ENCODE results near the gene CARD11. TPM values are rescaled to one million over a fixed set of nuclear protein-coding genes. Genes with fewer than 3 reads are reported as not detected.

CARD11 gene
- total RNA-seq, 4 donors from 2014 or later: 0.24 to 0.38 (median 0.29) TPM; not detected in 1

DNA sequence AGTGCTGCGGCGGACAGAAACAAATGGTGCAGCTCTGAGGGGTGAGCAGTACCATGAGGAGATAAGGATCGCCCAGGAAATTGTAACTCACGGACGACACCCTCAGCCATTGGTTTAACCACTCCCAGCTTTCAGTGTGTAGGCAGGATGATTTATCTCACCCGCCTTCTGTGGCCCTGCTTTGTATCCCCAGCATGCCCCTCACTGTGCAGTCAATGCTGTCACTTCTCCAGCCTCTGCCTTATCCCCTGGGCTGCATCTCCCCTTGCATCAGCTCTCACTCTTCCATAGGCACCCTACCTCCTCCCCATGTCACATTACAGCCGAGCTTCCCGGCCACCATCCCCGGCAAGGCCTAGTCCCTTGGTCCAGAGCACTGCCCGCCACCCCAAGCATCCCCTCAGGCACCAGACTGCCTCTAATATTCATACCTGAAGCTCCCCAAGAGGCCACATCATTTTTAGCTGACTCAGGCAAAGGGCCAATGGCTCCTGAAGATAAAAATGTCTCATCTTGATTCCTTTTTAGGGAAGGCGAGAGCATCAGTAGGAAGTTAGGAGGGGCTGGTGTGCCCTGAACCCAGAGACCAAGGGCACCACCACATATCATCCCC is 77.1 kb downstream of the CARD11 start:
- Histone ChIP-seq H3K4me3 (no peak overlapping the region), H3K9me3 (peaks cover 9% of the 10 kb centered on the region), H3K27ac (no peak overlapping the region), H3K27me3 (no peaks in the 10 kb centered on the region), H3K36me3 (no peaks in the 10 kb centered on the region), H3K4me1 (no peaks in the 10 kb centered on the region)
- no peak for TF ChIP-seq POLR2AphosphoS5 (IDR thresholded peaks at IDR 0.05)
- TF ChIP-seq, protein P1, sequence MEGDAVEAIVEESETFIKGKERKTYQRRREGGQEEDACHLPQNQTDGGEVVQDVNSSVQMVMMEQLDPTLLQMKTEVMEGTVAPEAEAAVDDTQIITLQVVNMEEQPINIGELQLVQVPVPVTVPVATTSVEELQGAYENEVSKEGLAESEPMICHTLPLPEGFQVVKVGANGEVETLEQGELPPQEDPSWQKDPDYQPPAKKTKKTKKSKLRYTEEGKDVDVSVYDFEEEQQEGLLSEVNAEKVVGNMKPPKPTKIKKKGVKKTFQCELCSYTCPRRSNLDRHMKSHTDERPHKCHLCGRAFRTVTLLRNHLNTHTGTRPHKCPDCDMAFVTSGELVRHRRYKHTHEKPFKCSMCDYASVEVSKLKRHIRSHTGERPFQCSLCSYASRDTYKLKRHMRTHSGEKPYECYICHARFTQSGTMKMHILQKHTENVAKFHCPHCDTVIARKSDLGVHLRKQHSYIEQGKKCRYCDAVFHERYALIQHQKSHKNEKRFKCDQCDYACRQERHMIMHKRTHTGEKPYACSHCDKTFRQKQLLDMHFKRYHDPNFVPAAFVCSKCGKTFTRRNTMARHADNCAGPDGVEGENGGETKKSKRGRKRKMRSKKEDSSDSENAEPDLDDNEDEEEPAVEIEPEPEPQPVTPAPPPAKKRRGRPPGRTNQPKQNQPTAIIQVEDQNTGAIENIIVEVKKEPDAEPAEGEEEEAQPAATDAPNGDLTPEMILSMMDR (IDR thresholded peaks at IDR 0.05): no peak
- TF ChIP-seq POLR2A (IDR thresholded peaks at IDR 0.05): no peak
- TF ChIP-seq EP300 (IDR thresholded peaks at IDR 0.05): no peak
- WGBS: 81% methylated on average over 11 of the region's 11 CpGs
- DNase-seq (ENCODE audit: low spot score in 2 of 2): peak; percentile 24 to 31

DNA sequence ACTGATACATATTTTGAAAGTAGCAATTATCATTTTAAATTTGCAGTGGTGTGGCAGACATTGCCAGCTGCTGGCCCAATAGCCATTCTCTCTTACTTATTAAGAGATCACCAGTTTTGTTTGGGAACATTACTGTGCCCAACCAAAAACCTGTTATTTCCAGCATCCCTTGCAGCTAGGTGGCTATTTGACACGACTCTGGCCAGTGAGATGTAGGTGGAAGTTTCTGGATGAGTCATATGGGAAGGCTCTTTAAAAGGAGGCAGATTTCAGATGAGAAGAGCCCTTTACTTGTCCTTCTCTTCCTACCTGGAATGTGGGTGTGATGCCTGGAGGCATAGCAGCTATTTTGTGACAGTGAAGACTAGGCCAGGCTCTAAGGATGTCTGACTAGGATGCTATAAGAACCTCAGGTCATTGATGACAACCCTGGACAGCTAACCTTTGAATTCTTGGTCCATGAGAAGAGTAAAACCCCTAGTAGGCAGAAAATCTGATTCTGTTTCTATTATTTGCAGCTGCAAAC is 77.9 kb downstream of the CARD11 start:
- H3K27me3 ChIP-seq: peaks cover 1% of the 10 kb centered on the region
- 100% methylated on average over 1 of the region's 1 CpG for WGBS
- H3K27ac ChIP-seq: no peak overlapping the region
- no peak overlapping the region for H3K4me3 ChIP-seq
- no peak for DNase-seq (ENCODE audit: low spot score in 2 of 2)
- H3K4me1 ChIP-seq: no peaks in the 10 kb centered on the region
- TF ChIP-seq, protein P1 (IDR thresholded peaks at IDR 0.05): no peak
- TF ChIP-seq POLR2AphosphoS5 (IDR thresholded peaks at IDR 0.05) (no peak), POLR2A (IDR thresholded peaks at IDR 0.05) (no peak), EP300 (IDR thresholded peaks at IDR 0.05) (no peak)
- H3K9me3 ChIP-seq: peaks cover 9% of the 10 kb centered on the region
- H3K36me3 ChIP-seq: no peaks in the 10 kb centered on the region

DNA sequence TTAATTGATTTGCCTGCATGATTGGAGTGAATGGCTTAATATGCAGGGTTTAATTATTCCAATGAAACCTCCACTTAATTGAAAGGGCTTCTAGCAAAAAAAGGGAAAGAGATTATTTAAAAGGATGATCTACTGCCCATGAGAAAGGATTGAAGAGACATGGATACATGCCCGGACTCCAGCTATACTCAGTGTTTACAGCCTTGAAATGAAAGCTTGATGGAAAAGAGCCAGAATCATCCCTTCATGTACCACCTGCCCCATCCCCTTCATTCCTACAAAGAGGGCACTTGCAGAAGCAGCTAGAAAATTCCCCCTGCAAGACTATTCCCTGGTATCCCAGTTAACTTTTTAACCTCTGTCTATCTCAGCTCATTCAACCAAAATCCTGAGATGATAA is 78.4 kb downstream of the CARD11 start:
- no peaks in the 10 kb centered on the region for H3K4me1 ChIP-seq
- no peaks in the 10 kb centered on the region for H3K36me3 ChIP-seq
- no peak overlapping the region for H3K4me3 ChIP-seq
- TF ChIP-seq, protein P1 (IDR thresholded peaks at IDR 0.05): no peak
- TF ChIP-seq EP300 (IDR thresholded peaks at IDR 0.05): no peak
- no peak for TF ChIP-seq POLR2AphosphoS5 (IDR thresholded peaks at IDR 0.05)
- no peak for TF ChIP-seq POLR2A (IDR thresholded peaks at IDR 0.05)
- peaks cover 9% of the 10 kb centered on the region for H3K9me3 ChIP-seq
- 57% methylated on average over 1 of the region's 1 CpG for WGBS
- no peak overlapping the region for H3K27ac ChIP-seq
- DNase-seq (ENCODE audit: low spot score in 2 of 2): no peak
- peaks cover 3% of the 10 kb centered on the region for H3K27me3 ChIP-seq

DNA sequence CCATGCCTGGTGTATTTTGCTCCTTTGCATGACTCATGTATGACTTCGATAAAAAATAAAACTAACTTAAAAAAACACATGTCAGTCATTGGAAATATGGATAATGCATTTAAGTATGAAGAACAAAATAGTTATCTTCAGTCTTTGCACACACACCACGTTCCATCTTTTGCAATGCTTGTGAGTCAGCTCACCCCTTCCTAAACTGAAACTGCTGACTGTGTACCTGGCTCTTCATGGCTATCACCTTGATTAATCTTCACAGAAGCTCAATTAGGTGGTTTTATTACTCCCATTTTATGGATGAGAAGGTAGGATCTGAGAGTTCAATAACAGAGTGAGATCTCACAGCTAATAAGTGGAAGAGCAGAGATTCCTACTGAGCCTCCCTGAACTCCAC is 79.5 kb downstream of the CARD11 start:
- no peak for TF ChIP-seq POLR2AphosphoS5 (IDR thresholded peaks at IDR 0.05)
- TF ChIP-seq, protein P1 (IDR thresholded peaks at IDR 0.05): no peak
- TF ChIP-seq EP300 (IDR thresholded peaks at IDR 0.05): no peak
- no peak for TF ChIP-seq POLR2A (IDR thresholded peaks at IDR 0.05)
- H3K36me3 ChIP-seq: no peaks in the 10 kb centered on the region
- no peaks in the 10 kb centered on the region for H3K4me1 ChIP-seq
- WGBS: 83% methylated on average over 2 of the region's 2 CpGs
- H3K27me3 ChIP-seq: peaks cover 3% of the 10 kb centered on the region
- no peak overlapping the region for H3K4me3 ChIP-seq
- DNase-seq (ENCODE audit: low spot score in 2 of 2): no peak
- H3K9me3 ChIP-seq: peaks cover 9% of the 10 kb centered on the region
- H3K27ac ChIP-seq: no peak overlapping the region

DNA sequence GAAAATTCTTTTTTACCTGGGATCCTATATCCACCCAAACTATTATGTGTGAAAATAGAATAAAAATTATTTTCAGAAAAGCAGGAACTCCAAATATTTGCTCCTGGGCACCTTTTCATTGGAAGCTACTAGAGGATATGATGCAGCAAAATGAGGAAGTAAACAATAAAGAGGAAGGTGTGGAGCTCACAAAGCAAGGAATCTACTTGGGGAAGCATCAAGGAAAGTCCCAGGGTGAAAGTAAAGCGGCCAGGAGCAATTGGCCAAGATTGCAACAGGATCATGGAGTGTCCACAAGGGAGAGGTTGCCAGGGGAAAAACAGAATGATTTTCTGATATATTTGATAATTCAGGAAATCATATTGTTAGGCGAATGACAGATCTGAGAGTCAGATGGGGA is 80.8 kb downstream of the CARD11 start:
- no peak for TF ChIP-seq POLR2A (IDR thresholded peaks at IDR 0.05)
- no peak for TF ChIP-seq EP300 (IDR thresholded peaks at IDR 0.05)
- TF ChIP-seq, protein P1 (IDR thresholded peaks at IDR 0.05): no peak
- no peak for TF ChIP-seq POLR2AphosphoS5 (IDR thresholded peaks at IDR 0.05)
- 64% methylated on average over 2 of the region's 2 CpGs for WGBS
- Histone ChIP-seq H3K36me3 (no peaks in the 10 kb centered on the region), H3K27ac (no peak overlapping the region), H3K4me3 (no peak overlapping the region), H3K9me3 (peaks cover 9% of the 10 kb centered on the region), H3K27me3 (peaks cover 6% of the 10 kb centered on the region), H3K4me1 (no peaks in the 10 kb centered on the region)
- no peak for DNase-seq (ENCODE audit: low spot score in 2 of 2)

All from suprapubic skin (tissue), 4 donors.